K562 (cell line): ENCODE results near the gene PROM2. TPM values are rescaled to one million over a fixed set of nuclear protein-coding genes. Genes with fewer than 3 reads are reported as not detected.

Source experiments
- ATAC-seq: fragments of 200-7000 bp; cut with Tn5 transposase; 3 replicates; pipeline ENCODE4 v1.9.1; 2020; ENCODE audit warnings: moderate library complexity
- BruUV-seq: library from RNA; stranded (reverse); fragments of 400-500 nt; replicated peaks from 2 replicates; lab custom pipeline; 2021; lab: Mats Ljungman, UMichigan
- CTCF ChIA-PET: fragments of 300-600 bp; formaldehyde crosslinking; extraction: SDS; loops from one replicate; lab custom pipeline; 2021; ENCODE audit warnings: low intra/inter-chr PET ratio; lab: Yijun Ruan, JAX
- POLR2A ChIA-PET: fragments of 300-600, 350-650 bp; sonication (Branson Sonifier 250); formaldehyde crosslinking; extraction: SDS; loops from one replicate; lab custom pipeline; 2021; ENCODE audit warnings: antibody characterized with exemption, inconsistent platforms; lab: Yijun Ruan, JAX
- DNase-seq, 4 experiments: peaks; one replicate each; pipeline versions ENCODE4 v3.0.0 to v3.0.0-alpha.2; 2011 to 2018; ENCODE audit warnings: low spot score in 3 of 4, mixed read lengths in 3 of 4; ENCODE audit errors: extremely low read depth in 1 of 4
- FAIRE-seq: peaks from 2 replicates; lab custom pipeline; 2011; peaks lifted over from hg19 to GRCh38; lab: Jason Lieb, UNC
- H2AFZ ChIP-seq: 2 replicates; pipeline ENCODE4 v1.6.0; 2011; ENCODE audit warnings: low read depth, low read length, control low read depth, inconsistent platforms
- H3K27ac ChIP-seq: fragments of 200-600 bp; 3 replicates; pipeline ENCODE4 v1.8.0; 2011; ENCODE audit warnings: low read depth, mild to moderate bottlenecking, control low read depth, inconsistent platforms, low read length, moderate library complexity, mixed read lengths; ENCODE audit errors: extremely low read depth
- H3K27me3 ChIP-seq, 2 experiments: fragments of 300-600 bp in 1 of 2; 2 replicates in 1 of 2; 3 replicates in 1 of 2; pipeline versions ENCODE4 v1.6.0 to v1.8.0; 2011; ENCODE audit warnings: inconsistent platforms in 2 of 2, low read length in 2 of 2, mild to moderate bottlenecking in 1 of 2, mixed read lengths in 1 of 2, moderate library complexity in 1 of 2; ENCODE audit not compliant: control insufficient read depth in 2 of 2, insufficient read depth in 2 of 2
- H3K36me3 ChIP-seq: fragments of 300-600 bp; 3 replicates; pipeline ENCODE4 v1.8.0; 2011; ENCODE audit warnings: mild to moderate bottlenecking, low read length, inconsistent platforms; ENCODE audit not compliant: control insufficient read depth, insufficient read depth
- H3K4me1 ChIP-seq, 2 experiments: fragments of 200-600 bp in 1 of 2; replicated peaks in 1 of 2; 2 replicates in 1 of 2; 3 replicates in 1 of 2; pipeline versions ENCODE4 v1.5.1 to v1.8.0; 2011; ENCODE audit warnings: inconsistent platforms in 2 of 2, low read length in 2 of 2, mild to moderate bottlenecking in 1 of 2, mixed read lengths in 1 of 2, moderate library complexity in 1 of 2; ENCODE audit not compliant: control insufficient read depth in 2 of 2, insufficient read depth in 2 of 2
- H3K4me2 ChIP-seq: 2 replicates; pipeline ENCODE4 v1.6.1; 2011; ENCODE audit warnings: low read length, control low read depth, inconsistent platforms, mixed read lengths; ENCODE audit not compliant: insufficient read depth
- H3K4me3 ChIP-seq: fragments of 200-600 bp; sonication (generic), shearing (Covaris generic); 2 replicates; pipeline ENCODE4 v1.5.1; 2016; ENCODE audit warnings: control low read depth, inconsistent platforms
- H3K79me2 ChIP-seq: fragments of 200-600 bp; 3 replicates; pipeline ENCODE4 v1.8.0; 2011; ENCODE audit warnings: low read length, inconsistent platforms; ENCODE audit not compliant: control insufficient read depth, insufficient read depth
- H3K9ac ChIP-seq, 2 experiments: 2 replicates each; pipeline versions ENCODE4 v1.6.0 to v1.6.1; 2011; ENCODE audit warnings: low read depth in 2 of 2, low read length in 2 of 2, control low read depth in 1 of 2, inconsistent platforms in 1 of 2, mild to moderate bottlenecking in 1 of 2, mixed read lengths in 1 of 2; ENCODE audit not compliant: insufficient read depth in 1 of 2
- H3K9me1 ChIP-seq: one replicate; pipeline ENCODE4 v1.6.0; 2011; ENCODE audit warnings: inconsistent platforms, mild to moderate bottlenecking, low read length, moderate library complexity; ENCODE audit not compliant: control insufficient read depth, insufficient read depth
- H3K9me3 ChIP-seq: replicated peaks from 2 replicates; pipeline ENCODE4 v1.5.1; 2011; ENCODE audit warnings: low read depth, low read length, inconsistent platforms; ENCODE audit not compliant: control insufficient read depth, insufficient read depth
- H4K20me1 ChIP-seq: replicated peaks from 2 replicates; pipeline ENCODE4 v1.6.1; 2011; ENCODE audit warnings: low read length, inconsistent platforms, mixed read lengths; ENCODE audit not compliant: control insufficient read depth, insufficient read depth
- BACH1 ChIP-seq: fragments of 200-800 bp; sonication (Bioruptor generic); IDR thresholded peaks from 2 replicates; pipeline ENCODE4 v1.6.1; 2016; ENCODE audit warnings: missing genetic modification characterization, missing compliant biosample characterization
- BDP1 ChIP-seq: IDR thresholded peaks from 3 replicates; pipeline ENCODE4 v1.6.1; 2011; ENCODE audit not compliant: insufficient read length, insufficient read depth
- CBX3 ChIP-seq, 2 experiments: IDR thresholded peaks; 1 replicate in 1 of 2; 2 replicates in 1 of 2; pipeline ENCODE4 v1.6.1; 2012; ENCODE audit warnings: inconsistent platforms in 2 of 2, low read length in 2 of 2, borderline replicate concordance in 1 of 2, control low read depth in 1 of 2
- CREB3L1 ChIP-seq: fragments of 450-650 bp; IDR thresholded peaks from 2 replicates; pipeline ENCODE4 v1.6.1; 2014; ENCODE audit warnings: low read depth, mild to moderate bottlenecking, moderate library complexity, borderline replicate concordance
- DLX4 ChIP-seq: fragments of 250-450 bp; sonication (Bioruptor Pico); IDR thresholded peaks from 2 replicates; pipeline ENCODE4 v1.6.1; 2021; ENCODE audit warnings: mild to moderate bottlenecking
- EGR1 ChIP-seq: fragments of 450-650 bp; conservative IDR thresholded peaks from 2 replicates; pipeline ENCODE4 v1.6.1; 2017; ENCODE audit warnings: mild to moderate bottlenecking
- ESRRA ChIP-seq: fragments of 450-650 bp; IDR thresholded peaks from 2 replicates; pipeline ENCODE4 v1.6.1; 2014; ENCODE audit warnings: low read depth, mild to moderate bottlenecking, moderate library complexity, borderline replicate concordance
- FOXK1 ChIP-seq: sonication (generic); formaldehyde crosslinking; IDR thresholded peaks from 2 replicates; pipeline ENCODE4 v1.8.0; 2022; ENCODE audit warnings: missing genetic modification reagents, mild to moderate bottlenecking, borderline replicate concordance
- KLF1 ChIP-seq: fragments of 450-650 bp; IDR thresholded peaks from 2 replicates; pipeline ENCODE4 v1.6.1; 2016; ENCODE audit warnings: missing genetic modification characterization, missing compliant biosample characterization
- PHF20 ChIP-seq: fragments of 450-650 bp; IDR thresholded peaks from 2 replicates; pipeline ENCODE4 v1.6.1; 2018; ENCODE audit not compliant: partially characterized antibody
- SETDB1 ChIP-seq: IDR thresholded peaks from one replicate; pipeline ENCODE4 v1.6.1; 2012; ENCODE audit warnings: low read length, control low read depth, inconsistent platforms
- THRA ChIP-seq: fragments of 450-650 bp; IDR thresholded peaks from 2 replicates; pipeline ENCODE4 v1.6.1; 2017; ENCODE audit warnings: mild to moderate bottlenecking, moderate library complexity
- ZBTB33 ChIP-seq: sonication (generic); formaldehyde crosslinking; IDR thresholded peaks from 2 replicates; pipeline ENCODE4 v1.8.1; 2023; ENCODE audit warnings: mild to moderate bottlenecking, missing genetic modification reagents
- WGBS: fragments of 100-300 bp; shearing (Covaris generic); methylation state at CpG from one replicate; pipeline ENCODE4 v1.1.6; 2016; ENCODE audit warnings: low coverage, mixed read lengths; ENCODE audit not compliant: insufficient coverage; ENCODE audit errors: missing lambda C conversion rate; 5-methylcytosine and 5-hydroxymethylcytosine counted together
- in situ Hi-C: fragments of 300-500 bp; cut with MboI; formaldehyde crosslinking; loops from 4 replicates; pipeline ENCODE4 v1.15.0; 2018; ENCODE audit warnings: inconsistent platforms, mixed read lengths
- intact Hi-C: fragments of 100-400 bp; cut with micrococcal nuclease; formaldehyde crosslinking; loops from 2 replicates; pipeline ENCODE4 v1.14.2; 2022
- polyA plus RNA-seq, 8 experiments: library from polyadenylated mRNA; depleted of rRNA in 4 of 8; stranded (reverse) in 5 of 8; unstranded in 3 of 8; fragments of >200 nt; fragmentation: Nextera tagmentation in 2 of 8; fragmentation: Illumina TruSeq in 1 of 8; extraction: Ambion mirVana in 2 of 8; extraction: Trizol in 1 of 8; gene quantifications; 2 replicates each; pipeline versions ENCODE4 v1.2.1 to v1.2.3, GENCODE V29; 2011 to 2014; ENCODE audit warnings: inconsistent platforms in 1 of 8, missing spikeins in 1 of 8
- total RNA-seq, 7 experiments: library from RNA; depleted of rRNA in 6 of 7; stranded (reverse); fragments of >200 nt in 6 of 7; fragmentation: Illumina TruSeq in 2 of 7; extraction: Trizol in 2 of 7; gene quantifications; 2 replicates each; pipeline versions ENCODE4 v1.2.1 to v1.2.3, GENCODE V29; 2011 to 2021; ENCODE audit warnings: low replicate concordance in 1 of 7

The PROM2 gene
- total and polyA plus RNA-seq, 9 of the 15 experiments (the other 6 are each of a cell fraction or from before 2014, with no cell fraction given): not detected

GRCh38 chr2:95297639-95298395 lies 23.6 kb downstream of the PROM2 start:
- Histone ChIP-seq H3K9me1 (no peaks in the 10 kb centered on the region), H3K79me2 (no peaks in the 10 kb centered on the region), H4K20me1 (no peaks in the 10 kb centered on the region)
- CTCF ChIA-PET: no interaction called here
- TF ChIP-seq THRA: no peak
- TF ChIP-seq KLF1 (tag): no peak
- TF ChIP-seq FOXK1 (CRISPR knock-in tag): no peak
- TF ChIP-seq DLX4 (CRISPR knock-in tag): no peak
- TF ChIP-seq SETDB1: no peak
- TF ChIP-seq ESRRA: no peak
- TF ChIP-seq CREB3L1: no peak
- no peak for TF ChIP-seq BDP1
- TF ChIP-seq PHF20: no peak
- no peak for TF ChIP-seq CBX3 (IDR thresholded peaks at IDR 0.05; ENCODE audit: borderline replicate concordance in 1 of 2, low read length in 2 of 2)
- TF ChIP-seq BACH1 (tag): no peak
- no peak for TF ChIP-seq ZBTB33
- TF ChIP-seq EGR1: no peak
- TF ChIP-seq, all 486 proteins: peak for 0
- POLR2A ChIA-PET: interaction anchor here (0.6 kb wide), 1 partner anchor 462 kb away, joined by 3 read pairs; no protein-coding TSS in a partner anchor
- H3K4me3 ChIP-seq: no peak overlapping the region
- 0% methylated on average over 11 of the region's 11 CpGs for WGBS
- intact Hi-C loops (no loop called here), in situ Hi-C loops (no loop called here)
- no peak for ATAC-seq
- no TSS peak for BruUV-seq
- DNase-seq: no peak
- no peak overlapping the region for H2AFZ ChIP-seq
- peaks cover 3 to 52% of the 10 kb centered on the region in 2 experiments; a peak in 3 of 5 replicates for H3K27me3 ChIP-seq
- H3K4me2 ChIP-seq: no peak overlapping the region
- no peaks in the 10 kb centered on the region for H3K9me3 ChIP-seq
- no peak overlapping the region for H3K27ac ChIP-seq
- no peaks in the 10 kb centered on the region for H3K36me3 ChIP-seq
- no peak overlapping the region for H3K9ac ChIP-seq
- FAIRE-seq: no peak
- H3K4me1 ChIP-seq: no peaks in the 10 kb centered on the region; a peak in 1 of 5 replicates
